DND-41 (cell line): Measurements from ENCODE around the gene ZNF669.
"Not testable (repeated sequence)": the region's sequence is repeated elsewhere in the genome, so short reads cannot be mapped to it uniquely, and the experiment has no call there.

Experiments used
- CTCF ChIP-seq: IDR thresholded peaks from 2 replicates; pipeline ENCODE4 v1.5.1; 2012; ENCODE audit warnings: borderline replicate concordance, low read length, moderate library complexity, mild to moderate bottlenecking; ENCODE audit not compliant: poor library complexity, severe bottlenecking; ENCODE audit errors: extremely low read depth
- EZH2 ChIP-seq: IDR thresholded peaks from 3 replicates; pipeline ENCODE4 v1.6.1; 2012; ENCODE audit warnings: borderline replicate concordance, low read depth, mild to moderate bottlenecking, moderate library complexity, low read length, inconsistent platforms; ENCODE audit not compliant: severe bottlenecking

- not testable (repeated sequence) for TF ChIP-seq CTCF, EZH2
These were observed 43.0 kb upstream of the ZNF669 start for GRCh38 chr1:247147120-247147519.
